Fibroblast of the aortic adventitia (primary cell): ENCODE measurements around the gene SEC14L5. TPM values are rescaled to one million over a fixed set of nuclear protein-coding genes. Genes with fewer than 3 reads are reported as not detected.

Experiments
- DNase-seq: peaks from one replicate; pipeline ENCODE4 v3.0.0-alpha.2; 2010; ENCODE audit warnings: low read depth
- H3K4me3 ChIP-seq: 2 replicates; pipeline ENCODE4 v1.5.1; 2011; ENCODE audit warnings: low read depth, mild to moderate bottlenecking, control low read depth, low read length, moderate library complexity
- CTCF ChIP-seq: IDR thresholded peaks from 2 replicates; pipeline ENCODE4 v1.5.1; 2011; ENCODE audit warnings: mild to moderate bottlenecking, low read length, control low read depth, inconsistent platforms; ENCODE audit not compliant: insufficient read depth
- total RNA-seq: library from RNA; depleted of rRNA; stranded (reverse); fragments of >200 nt; gene quantifications from 2 replicates; pipeline ENCODE4 v1.2.3, GENCODE V29; 2012; ENCODE audit warnings: low replicate concordance

The SEC14L5 gene
- total RNA-seq, 1 donor = 1.2 TPM

GRCh38 chr16:4994719-4995434 lies 36.7 kb downstream of the SEC14L5 start:
- TF ChIP-seq CTCF = no peak
- no peak for DNase-seq
- no peak overlapping the region for H3K4me3 ChIP-seq

- TF ChIP-seq CTCF = no peak
- DNase-seq = no peak
- H3K4me3 ChIP-seq = no peak overlapping the region
These were observed 42.5 kb downstream of the SEC14L5 start for GRCh38 chr16:5000573-5001001.

GRCh38 chr16:5001571-5001970 lies 43.4 kb downstream of the SEC14L5 start:
- no peak overlapping the region for H3K4me3 ChIP-seq
- no peak for DNase-seq
- no peak for TF ChIP-seq CTCF

- no peak for DNase-seq
- no peak overlapping the region for H3K4me3 ChIP-seq
- no peak for TF ChIP-seq CTCF
These were observed 43.9 kb downstream of the SEC14L5 start for GRCh38 chr16:5001986-5002385.

GRCh38 chr16:5002699-5003143 lies 44.6 kb downstream of the SEC14L5 start:
- no peak overlapping the region for H3K4me3 ChIP-seq
- no peak for DNase-seq
- TF ChIP-seq CTCF = no peak

GRCh38 chr16:5003211-5003610 lies 45.1 kb downstream of the SEC14L5 start:
- TF ChIP-seq CTCF = no peak
- DNase-seq = no peak

GRCh38 chr16:5003828-5004227 lies 45.7 kb downstream of the SEC14L5 start:
- no peak overlapping the region for H3K4me3 ChIP-seq
- DNase-seq = no peak
- TF ChIP-seq CTCF = no peak

More at GRCh38 chr16:5003211-5003610, 45.1 kb downstream of the SEC14L5 start:
- no peak overlapping the region for H3K4me3 ChIP-seq
